NCI-H69 (cell line): ENCODE results near the gene SORCS1.
"Not testable (repeated sequence)": the region's sequence is repeated elsewhere in the genome, so short reads cannot be mapped to it uniquely, and the experiment has no call there.

ENCODE experiments used
- DNase-seq: peaks from one replicate; lab custom pipeline; 2025; lab: John Stamatoyannopoulos, UW

The SORCS1 gene

DNA sequence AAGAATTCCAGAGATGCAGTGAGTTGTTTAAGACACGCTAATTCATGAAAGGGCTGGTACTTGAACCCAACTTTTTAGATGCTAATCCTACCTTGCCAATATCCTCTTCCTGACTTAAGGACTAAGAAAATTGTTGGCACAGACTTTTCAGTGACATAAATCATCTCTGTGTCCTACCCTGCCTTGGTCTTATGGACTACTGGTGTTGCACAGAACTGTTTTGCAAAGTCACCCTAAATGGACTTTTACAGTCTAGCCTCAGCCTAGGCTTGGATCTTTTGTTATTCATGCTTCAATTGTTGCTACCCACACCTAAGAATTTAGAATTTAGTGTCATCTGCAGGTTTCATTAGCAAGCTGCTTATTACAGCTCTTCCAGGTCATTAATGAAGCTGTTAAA is 112.7 kb downstream of the SORCS1 start:
- DNase-seq: no peak

DNA sequence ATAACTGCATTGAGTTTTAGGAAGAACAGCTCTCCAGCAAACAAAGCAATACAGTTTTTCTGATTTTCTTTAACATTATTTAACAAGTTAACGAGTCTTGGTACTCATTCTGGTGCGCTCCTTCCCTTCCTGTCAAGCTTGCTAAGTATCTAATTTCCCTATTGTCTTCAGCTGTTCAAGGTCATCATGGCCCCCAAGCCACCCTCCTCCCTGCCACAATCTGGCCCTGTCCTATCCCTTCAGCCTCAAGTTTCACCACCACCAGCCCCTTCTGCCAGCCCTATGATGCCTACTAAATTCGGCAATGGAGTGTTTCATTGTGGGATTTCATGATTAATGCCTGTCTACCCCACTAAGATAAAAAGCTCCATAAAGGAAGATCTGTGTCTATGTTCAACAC is 121.0 kb downstream of the SORCS1 start:
- DNase-seq: no peak

DNA sequence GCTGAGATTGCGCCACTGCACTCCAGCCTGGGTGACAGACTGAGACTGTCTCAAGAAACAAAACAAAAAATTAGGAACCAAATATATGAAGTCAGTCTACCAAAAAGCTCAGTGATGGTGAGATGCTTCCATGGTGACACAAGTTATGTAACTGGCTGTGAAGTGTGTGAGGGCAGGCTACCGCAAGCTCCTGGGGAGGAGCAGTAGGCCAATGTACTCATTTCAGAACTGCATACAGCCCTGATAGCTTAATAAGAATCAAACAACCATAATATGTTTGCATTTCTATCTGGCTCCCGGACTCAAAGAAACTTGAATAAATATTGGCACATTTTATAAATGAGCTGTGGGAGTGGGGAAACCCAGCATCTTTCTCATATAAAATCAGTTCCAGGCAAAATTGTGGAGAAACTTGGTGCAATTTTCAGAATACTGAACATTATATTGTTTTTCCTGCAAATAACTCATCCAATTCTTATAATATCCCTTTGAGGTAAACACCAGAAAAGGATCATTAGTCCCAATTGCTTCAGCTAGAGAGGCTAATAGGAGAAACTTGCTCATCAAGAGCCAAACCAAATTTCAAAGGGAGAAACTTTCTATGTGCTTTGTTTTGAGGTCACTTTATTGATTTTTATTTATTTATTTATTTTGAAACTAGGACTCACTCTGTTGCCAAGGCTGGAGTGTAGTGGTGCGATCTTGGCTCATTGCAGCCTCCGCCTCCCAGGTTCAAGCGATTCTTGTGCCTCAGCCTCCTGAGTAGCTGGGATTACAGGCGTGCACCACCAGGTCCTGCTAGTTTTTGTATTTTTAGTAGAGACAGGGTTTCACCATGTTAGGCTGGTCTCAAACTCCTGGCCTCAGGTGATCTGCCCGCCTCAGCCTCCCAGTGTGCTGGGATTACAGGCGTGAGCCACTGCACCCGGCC is 127.0 kb downstream of the SORCS1 start:
- DNase-seq: no peak

GRCh38 chr10:107033799-107034422 is 130.6 kb downstream of the SORCS1 start:
- DNase-seq: no peak

DNA sequence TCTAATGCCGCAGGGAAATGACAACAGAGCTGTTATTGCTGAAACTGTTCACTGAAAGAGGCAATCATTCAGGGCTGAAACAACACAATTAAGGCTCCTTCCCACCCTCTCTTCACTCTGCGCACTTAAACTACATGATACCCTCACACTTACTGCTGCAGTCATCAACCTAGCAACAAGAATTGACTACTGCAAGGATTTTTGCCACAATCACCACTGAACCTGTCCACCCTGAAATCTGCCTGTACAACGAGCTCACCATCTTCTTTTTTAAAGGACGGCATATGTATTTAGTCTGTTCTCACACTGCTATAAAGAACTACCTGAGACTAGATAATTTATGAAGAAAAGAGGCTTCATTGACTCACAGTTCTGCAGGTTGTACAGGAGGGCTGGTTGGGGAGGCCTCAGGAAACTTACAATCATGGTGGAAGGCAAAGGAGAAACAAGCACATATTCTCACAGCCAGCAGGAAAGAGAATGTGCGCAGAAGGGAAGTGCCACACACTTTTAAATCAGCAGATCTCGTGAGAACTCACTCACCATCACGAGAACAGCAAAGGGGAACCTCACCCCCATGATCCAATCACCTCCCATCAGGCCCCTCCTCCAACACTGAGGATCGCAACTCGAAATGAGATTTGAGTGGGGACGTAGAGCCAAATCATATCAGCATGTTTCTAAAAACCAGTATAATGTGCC is 131.7 kb downstream of the SORCS1 start:
- DNase-seq: no peak

- DNase-seq: peak; percentile 23
These were observed 132.4 kb downstream of the SORCS1 start for GRCh38 chr10:107031931-107032699.

DNA sequence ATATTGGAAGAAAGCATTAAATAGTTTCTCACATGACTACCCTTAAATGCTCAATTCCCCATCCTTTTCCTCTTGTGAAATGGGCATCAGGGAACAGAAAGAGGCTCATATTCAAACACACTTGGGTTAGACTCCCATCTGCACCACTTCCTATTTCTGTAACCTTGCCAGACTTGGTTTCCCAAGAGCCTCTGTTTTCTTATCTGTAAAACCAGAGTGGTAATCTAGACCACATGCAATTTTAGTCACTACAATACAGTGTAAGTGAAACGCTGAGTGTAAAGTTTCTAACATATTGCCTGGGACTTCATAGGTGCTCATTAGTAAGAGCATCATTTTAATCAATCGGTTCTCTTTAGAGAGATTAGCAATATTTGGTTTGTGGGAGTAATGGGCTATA is 136.3 kb downstream of the SORCS1 start:
- no peak for DNase-seq

DNA sequence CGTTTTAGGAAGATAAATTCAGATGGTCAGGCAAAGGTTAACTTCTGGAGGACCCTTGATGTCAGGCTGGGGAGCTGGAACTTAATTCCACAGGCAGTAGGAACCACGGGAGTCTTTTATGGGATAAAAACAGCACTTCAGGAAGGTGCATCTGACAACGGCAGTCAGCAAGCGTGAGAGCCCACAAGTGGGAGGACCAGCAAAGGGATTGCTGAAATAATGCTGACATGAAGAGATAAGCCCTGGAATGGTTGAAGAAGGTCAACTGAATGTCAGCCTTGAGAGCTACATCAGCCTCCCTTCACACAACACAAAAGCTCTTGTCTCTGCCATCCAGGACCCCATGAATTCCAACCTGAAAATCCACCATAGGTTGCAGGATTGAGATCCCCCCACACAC is 138.8 kb downstream of the SORCS1 start:
- DNase-seq: no peak

DNA sequence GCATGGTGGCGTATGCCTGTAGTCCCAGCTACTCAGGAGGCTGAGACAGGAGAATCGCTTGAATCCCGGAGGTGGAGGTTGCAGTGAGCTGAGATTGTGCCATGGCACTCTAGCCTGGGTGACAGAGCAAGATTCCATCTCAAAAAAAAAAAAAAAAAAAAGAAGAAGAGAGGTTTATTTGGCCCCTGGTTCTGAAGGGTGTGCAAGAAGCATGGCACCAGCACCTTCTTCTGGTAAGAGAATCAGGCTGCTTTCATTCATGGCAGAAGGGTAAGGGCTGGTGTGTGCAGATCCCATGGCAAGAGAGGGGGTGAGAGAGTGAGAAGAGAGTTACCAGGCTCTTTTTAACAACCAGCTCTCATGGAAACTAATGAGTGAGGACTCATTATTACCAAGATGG is 140.5 kb downstream of the SORCS1 start:
- not testable (repeated sequence) for DNase-seq

DNA sequence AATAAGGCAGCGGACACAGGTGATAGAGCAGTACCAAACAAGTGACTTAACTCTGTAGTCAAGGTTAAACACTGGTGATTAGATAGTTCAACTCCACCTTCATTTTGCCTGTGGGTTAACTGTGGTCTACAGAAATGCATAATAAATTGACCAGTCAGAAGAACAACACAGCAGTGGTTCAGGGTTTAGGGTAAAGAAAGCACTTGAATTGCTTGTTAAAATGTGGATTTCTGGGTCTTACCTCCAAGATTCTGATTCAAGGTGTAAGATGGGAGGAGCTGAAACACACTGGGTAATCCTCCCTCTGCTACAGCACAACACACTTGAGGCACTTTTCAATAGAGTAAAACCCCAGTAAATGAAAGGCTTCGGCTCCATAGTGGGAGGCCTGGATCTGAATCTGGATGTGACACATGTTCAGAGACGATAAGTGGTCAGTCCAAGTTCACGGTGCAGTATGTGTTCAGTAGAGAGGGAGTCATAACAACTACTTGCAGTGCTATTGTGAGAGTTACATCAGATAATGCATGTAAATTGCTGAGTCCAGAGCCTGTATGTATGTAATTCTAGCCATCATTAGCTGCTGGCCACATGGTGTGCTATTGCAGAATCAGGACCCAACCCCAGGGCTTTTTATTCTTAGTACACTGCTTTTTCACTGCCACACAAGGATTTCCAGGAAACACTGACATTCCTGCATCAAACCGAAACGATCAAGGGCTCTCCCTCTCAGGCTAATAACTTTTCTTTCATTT is 141.7 kb downstream of the SORCS1 start:
- DNase-seq: peak; percentile 61

- no peak for DNase-seq
These were observed 145.4 kb downstream of the SORCS1 start for GRCh38 chr10:107019154-107019553.

- DNase-seq: peak; percentile 3
These were observed 151.1 kb downstream of the SORCS1 start for GRCh38 chr10:107013258-107014006.

DNA sequence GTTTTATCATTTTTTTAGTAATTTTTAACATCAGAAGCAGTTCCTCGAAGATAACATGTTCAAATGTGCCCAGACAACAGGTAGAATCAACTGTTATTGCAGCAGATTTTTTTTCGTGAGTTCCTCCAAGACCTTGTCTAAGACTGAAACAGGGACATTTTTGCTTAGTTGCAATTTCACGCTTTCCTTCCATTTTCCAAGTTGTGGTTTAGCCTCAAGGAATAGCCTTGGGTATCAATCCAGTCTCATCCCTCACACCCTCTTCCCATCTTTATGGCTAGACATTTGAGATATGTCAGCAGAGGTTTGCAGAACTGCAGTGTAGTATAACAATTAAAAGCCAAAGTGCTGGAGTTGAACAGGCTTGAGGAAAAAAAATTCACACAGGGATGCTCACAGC is 152.5 kb downstream of the SORCS1 start:
- DNase-seq: no peak

DNA sequence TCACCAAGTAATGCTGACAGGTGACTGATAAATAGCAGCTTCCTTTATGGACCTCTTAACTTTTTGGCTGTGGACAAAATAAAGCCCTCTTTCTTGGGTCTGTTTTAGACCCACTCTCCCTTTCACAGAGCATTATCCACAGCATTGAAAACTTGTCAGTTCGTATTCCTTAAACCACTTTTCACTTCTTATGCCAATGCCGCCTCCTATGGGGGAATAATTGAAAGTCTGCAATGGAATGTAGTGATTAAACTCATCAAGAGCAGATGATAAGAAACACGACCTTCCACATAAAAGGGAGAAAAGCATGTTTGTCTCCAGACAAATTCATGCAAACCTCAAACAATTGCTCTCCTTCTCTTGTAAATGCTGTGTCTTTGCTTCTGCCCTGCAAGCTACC is 153.4 kb downstream of the SORCS1 start:
- DNase-seq: no peak

DNA sequence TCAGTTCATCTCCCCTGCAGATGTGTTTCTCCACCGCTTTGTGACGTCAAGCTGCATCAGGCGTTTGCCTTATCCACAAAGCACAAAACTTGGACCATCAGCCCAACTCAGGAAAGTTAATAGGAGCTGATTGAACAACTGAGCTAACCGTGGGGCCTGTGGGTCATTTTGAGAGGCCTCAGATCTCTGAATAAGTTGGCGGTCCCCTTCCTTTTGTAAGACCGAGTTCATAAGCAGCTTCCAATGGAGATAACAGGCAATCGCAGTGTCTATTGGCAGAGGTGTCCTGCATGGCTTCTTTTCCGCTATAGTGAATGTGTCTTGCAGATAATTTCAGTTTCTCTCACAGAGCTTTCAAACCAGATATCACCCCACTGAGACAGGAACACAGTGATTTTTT is 154.0 kb downstream of the SORCS1 start:
- no peak for DNase-seq

DNA sequence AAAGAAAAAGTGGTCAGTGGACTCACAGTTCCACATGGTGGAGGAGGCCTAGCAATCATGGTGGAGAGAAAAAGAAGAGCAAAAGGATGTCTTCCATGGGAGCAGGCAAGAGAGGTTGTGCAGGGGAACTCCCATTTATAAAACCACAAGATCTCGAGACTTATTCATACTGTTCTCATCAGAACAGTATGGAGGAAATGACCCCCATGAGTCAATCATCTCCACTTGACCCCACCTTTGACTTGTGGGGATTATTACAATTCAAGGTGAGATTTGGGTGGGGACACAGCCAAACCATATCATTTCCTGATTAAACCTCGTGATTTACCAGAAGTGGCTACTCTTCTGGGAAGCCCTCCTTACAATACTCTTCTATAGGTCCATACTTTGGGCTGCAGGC is 160.1 kb downstream of the SORCS1 start:
- DNase-seq: no peak

DNA sequence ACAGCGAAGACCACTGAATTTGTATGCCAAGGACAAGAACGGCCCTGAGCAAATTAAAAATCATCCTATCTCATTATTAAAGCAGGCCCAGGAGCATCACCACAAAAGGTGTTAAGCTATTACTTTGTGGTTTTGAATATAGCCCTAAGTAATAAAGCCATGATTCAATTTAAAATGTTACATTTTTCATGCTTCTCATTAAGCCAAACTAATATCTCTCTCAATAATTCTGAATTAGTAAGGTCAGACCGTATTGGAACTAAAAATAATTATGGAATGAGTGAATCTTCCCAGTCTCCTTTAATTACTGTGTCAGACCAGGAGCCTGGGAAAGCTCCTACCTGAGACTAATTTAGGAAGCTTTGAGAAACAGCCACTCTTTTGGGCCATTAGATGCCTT is 162.4 kb downstream of the SORCS1 start:
- DNase-seq: no peak

DNA sequence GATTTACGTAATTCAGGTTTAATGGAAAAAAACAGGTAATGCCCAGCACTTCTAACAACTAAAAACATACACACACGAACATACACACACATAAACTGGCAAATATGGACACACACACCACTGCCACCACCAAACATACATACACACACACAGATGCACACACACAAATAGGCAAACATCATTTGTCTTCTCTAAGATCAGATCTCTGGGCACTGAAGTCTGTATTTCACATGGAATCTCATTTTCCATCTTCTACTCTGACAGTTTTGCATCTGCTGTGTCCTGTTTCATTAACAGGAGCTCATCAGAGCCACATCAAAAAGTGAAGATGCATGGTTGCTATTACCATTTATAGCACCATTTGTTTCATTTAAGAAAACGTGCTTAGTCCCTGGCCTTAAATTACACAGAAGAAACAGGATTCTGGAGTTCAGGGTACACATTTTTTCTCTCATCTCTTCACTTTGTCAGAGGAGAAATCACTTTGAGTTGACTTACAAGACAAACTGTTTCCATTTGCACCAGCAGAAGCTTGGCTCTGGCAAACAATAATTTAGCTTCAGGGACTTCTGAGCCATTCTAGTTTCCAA is 165.3 kb downstream of the SORCS1 start:
- no peak for DNase-seq

GRCh38 chr10:106997721-106998120 is 166.8 kb downstream of the SORCS1 start:
- DNase-seq: no peak

- no peak for DNase-seq
These were observed 168.0 kb downstream of the SORCS1 start for GRCh38 chr10:106996510-106996909.
